ENCODE measurements around the gene TSPAN11. TPM values are rescaled to one million over a fixed set of nuclear protein-coding genes. Genes with fewer than 3 reads are reported as not detected.

The TSPAN11 gene
- total RNA-seq, 4 donors from 2014 or later: 0.12 to 1.4 (median 1.2) TPM

DNA sequence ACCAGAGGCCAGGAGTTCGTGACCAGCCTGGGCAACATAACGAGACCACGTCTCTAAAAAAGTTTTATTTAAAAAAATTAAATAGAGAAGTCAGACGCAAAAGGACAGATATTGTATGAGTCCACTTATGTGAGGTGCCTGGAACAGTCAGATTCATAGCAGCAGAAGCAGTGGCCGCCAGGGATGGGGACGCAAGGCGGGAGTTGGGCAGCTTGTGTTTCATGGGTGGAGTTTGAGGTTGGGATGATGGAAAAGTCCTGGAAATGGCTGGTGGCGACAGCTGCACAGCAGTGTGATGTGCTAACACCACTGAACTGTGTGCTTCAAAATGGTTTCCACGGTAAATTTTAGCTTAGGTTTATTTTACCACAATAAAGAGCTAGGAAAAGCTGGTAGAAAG lies 89.5 kb downstream of the TSPAN11 start:
- DNase-seq (ENCODE audit: low spot score) (no peak), ATAC-seq (ENCODE audit: low FRiP score) (no peak)
- TF ChIP-seq, protein P1, sequence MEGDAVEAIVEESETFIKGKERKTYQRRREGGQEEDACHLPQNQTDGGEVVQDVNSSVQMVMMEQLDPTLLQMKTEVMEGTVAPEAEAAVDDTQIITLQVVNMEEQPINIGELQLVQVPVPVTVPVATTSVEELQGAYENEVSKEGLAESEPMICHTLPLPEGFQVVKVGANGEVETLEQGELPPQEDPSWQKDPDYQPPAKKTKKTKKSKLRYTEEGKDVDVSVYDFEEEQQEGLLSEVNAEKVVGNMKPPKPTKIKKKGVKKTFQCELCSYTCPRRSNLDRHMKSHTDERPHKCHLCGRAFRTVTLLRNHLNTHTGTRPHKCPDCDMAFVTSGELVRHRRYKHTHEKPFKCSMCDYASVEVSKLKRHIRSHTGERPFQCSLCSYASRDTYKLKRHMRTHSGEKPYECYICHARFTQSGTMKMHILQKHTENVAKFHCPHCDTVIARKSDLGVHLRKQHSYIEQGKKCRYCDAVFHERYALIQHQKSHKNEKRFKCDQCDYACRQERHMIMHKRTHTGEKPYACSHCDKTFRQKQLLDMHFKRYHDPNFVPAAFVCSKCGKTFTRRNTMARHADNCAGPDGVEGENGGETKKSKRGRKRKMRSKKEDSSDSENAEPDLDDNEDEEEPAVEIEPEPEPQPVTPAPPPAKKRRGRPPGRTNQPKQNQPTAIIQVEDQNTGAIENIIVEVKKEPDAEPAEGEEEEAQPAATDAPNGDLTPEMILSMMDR (IDR thresholded peaks at IDR 0.05): no peak

DNA sequence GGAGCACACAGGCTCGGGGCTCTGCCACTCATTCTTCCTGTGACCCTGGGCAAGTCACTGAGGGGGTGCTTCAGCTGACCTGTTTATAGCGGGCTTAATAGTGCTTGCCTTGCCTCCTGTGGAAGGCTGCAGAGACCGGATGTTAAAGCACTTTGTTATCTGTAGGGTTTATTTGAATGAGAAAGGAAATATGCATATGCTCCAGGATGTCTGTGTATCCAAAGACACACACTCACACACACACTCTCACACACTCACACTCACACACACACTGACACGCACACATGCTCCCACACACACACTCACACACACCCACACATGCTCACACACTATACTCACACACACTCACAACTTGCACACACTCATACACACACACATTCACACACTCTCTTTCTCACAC lies 91.0 kb downstream of the TSPAN11 start:
- TF ChIP-seq, protein P1 (IDR thresholded peaks at IDR 0.05): no peak
- DNase-seq (ENCODE audit: low spot score) (no peak), ATAC-seq (ENCODE audit: low FRiP score) (no peak)

DNA sequence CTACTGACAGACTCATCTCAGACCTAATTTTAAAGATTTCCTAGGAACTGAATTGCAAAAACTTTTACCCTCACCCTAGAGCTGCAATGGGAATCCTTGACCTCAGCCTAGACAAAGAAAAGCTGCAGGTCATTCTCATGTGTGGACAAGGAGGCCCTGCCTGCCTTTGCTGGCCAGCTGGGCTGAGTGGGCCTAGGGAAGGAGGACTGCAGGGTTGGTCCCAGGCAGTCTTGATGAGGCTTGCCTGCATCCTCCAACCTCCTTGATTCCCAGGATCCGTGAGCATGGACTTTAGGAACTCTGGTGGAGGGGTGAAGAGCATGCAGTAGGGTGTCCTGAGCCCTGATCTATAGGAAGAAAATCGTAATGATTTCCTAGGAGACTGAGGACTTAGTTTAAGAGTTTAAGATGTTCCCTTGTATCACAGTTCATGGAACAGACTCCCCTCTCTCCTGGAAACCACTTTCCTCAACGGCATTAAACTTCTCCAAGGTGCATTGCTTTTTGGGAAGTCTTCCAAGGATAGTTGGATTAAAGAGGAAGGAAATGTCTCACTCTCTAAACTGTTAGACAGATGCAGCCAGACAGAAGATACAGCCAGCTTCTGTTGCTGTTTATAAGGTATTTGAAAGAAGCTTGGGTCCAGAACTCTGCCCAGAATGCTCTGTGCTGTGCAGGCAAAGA lies 91.7 kb downstream of the TSPAN11 start:
- DNase-seq (ENCODE audit: low spot score) (no peak), ATAC-seq (ENCODE audit: low FRiP score) (no peak)
- TF ChIP-seq, protein P1 (IDR thresholded peaks at IDR 0.05): no peak

DNA sequence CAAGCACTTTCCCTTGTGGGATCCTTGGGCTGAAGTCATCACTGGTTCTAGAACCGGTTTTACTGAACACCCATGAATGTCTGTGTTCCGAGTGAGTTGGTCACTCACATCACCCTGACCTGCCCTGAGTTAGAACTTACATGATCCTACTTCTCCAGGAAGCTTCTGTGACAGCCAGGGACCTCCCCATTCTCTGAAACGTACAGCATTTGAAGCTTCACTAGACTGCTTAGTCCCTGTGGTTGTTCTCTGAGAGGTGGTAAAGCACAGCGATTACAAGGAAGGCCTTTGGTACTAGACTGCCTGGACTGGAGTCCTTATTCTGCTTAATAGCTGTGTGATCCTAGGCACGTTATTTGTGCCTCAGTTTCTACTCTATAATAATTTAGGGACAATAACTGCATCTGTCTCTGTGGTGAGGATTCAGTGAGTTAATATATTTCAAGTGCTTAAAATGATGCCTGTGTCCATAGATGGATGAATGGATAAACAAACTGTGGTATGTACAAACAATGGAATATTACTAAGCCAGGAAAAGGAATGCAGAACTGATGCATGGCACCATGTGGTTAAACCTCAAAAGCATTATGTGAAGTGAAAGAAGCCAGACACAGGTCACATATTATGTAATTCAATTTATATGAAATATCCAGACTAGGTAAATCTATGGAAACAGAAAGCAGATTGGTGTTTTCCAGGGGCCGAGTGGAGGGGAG lies 92.4 kb downstream of the TSPAN11 start:
- no peak for ATAC-seq (ENCODE audit: low FRiP score)

DNA sequence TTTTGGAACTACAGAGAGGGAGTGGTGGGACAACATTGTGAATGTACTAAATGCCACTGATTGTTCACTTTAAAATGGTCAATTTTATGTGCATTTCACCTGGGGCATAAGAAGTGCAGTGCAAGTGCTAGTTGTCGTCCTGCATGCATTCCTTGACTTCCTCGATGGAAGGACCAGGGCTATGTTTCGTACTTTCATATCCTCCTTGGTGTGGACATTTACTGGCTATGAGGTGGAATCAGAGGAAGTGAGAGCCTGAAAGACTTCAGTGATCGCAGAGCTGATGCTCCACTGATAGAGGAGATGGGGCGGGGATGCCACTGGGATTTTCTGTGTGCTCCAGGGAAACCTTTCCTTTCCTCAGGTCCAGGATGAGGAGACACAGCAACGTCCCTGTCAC lies 93.0 kb downstream of the TSPAN11 start:
- TF ChIP-seq, protein P1 (IDR thresholded peaks at IDR 0.05): no peak
- DNase-seq (ENCODE audit: low spot score): no peak
- no peak for ATAC-seq (ENCODE audit: low FRiP score)

More for the DNA sequence above, 92.4 kb downstream of the TSPAN11 start:
- TF ChIP-seq, protein P1 (IDR thresholded peaks at IDR 0.05): no peak
- no peak for DNase-seq (ENCODE audit: low spot score)

DNA sequence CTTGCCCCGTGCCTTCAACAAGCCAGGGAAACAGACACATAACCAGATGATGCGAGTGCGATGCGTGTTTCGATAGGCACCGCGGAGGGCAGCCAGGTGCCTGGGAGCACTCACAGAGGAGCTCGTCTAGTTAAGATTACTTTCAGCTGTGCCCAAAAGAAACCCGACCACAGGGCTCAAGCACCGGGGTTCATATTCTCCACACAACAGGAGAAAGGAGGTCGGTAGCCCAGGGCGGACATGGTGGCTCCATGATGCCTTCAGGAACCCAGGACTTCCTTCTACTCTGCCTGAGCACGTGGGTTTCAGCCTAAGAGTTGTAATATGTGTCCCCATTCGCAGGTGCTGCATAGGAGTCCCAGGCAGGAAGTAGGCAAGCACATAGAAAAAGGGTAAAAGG lies 93.4 kb downstream of the TSPAN11 start:
- ATAC-seq (ENCODE audit: low FRiP score): no peak
- TF ChIP-seq, protein P1 (IDR thresholded peaks at IDR 0.05): no peak
- DNase-seq (ENCODE audit: low spot score): no peak
